ENCODE measurements around the gene RAB41.

Gene RAB41

DNA sequence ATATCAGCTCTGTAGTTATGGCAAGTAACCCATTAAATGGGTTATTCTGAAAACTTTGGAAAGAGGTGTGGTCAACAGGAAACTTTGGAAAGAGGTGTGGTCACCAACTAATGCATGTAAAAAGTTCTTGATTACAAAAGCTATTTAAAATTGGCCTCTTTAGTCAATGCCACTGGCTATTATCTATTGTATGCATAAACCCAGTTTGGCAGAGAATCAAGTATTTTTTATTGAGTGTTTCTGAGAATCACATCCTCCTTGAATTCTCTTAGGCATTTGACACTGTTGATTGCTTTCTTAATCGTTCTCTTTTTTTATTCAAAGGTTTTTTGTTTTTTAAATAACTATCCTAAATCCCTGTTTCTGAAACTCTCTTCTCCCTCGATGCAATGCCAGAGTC, 29.5 kb upstream of the RAB41 start:
- no peak overlapping the region for H3K4me3 ChIP-seq (ENCODE audit: control insufficient read depth, low read depth, low read length)
- DNase-seq (ENCODE audit: low read depth): no peak
- no peak for TF ChIP-seq CTCF (IDR thresholded peaks at IDR 0.05; ENCODE audit: control insufficient read depth, insufficient read depth, low read depth, low read length, missing control alignments)

GRCh38 chrX:70253377-70254062, 28.5 kb upstream of the RAB41 start:
- no peak overlapping the region for H3K4me3 ChIP-seq (ENCODE audit: control insufficient read depth, low read depth, low read length)
- DNase-seq (ENCODE audit: low read depth): no peak
- TF ChIP-seq CTCF (IDR thresholded peaks at IDR 0.05; ENCODE audit: control insufficient read depth, insufficient read depth, low read depth, low read length, missing control alignments): no peak

DNA sequence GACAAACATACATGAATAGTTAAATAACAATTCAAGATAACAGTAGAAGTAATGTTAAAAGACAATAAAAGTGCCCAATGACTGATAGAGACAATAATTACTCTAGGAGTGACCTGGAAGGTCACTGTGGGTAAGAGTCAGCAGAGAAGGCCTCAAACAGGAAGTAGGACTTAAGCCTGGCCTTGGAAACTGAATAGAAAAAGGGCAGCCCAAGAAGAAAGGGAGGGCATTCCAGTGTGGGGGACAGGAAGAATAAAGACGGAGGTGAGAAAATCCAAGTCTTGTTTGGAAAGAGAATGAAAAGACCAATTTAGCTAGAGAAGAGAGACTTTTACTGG, 27.9 kb upstream of the RAB41 start:
- TF ChIP-seq CTCF (IDR thresholded peaks at IDR 0.05; ENCODE audit: control insufficient read depth, insufficient read depth, low read depth, low read length, missing control alignments): no peak

DNA sequence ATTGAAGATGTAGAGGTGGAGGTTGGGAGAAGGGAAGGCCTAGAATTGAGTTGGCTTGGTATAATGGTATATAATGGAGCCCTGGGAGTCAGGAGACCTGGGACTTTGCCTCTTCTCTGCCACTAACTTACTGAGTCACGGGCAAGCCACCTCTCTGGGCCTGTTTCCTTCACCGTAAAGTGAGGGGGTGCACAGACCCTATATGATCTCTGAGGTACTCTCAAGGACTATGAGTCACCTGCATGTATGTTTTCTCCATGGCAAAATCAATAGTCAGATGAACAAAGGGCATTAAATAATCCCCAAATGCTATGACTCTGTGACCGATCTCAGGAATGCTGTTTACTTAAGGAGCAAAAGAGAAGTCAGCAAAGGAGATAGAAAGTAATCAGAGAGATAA, 27.1 kb upstream of the RAB41 start:
- TF ChIP-seq CTCF (IDR thresholded peaks at IDR 0.05; ENCODE audit: control insufficient read depth, insufficient read depth, low read depth, low read length, missing control alignments): no peak
- no peak for DNase-seq (ENCODE audit: low read depth)
- H3K4me3 ChIP-seq (ENCODE audit: control insufficient read depth, low read depth, low read length): no peak overlapping the region

More for the DNA sequence above, 27.9 kb upstream of the RAB41 start:
- DNase-seq (ENCODE audit: low read depth): no peak
- H3K4me3 ChIP-seq (ENCODE audit: control insufficient read depth, low read depth, low read length): no peak overlapping the region

DNA sequence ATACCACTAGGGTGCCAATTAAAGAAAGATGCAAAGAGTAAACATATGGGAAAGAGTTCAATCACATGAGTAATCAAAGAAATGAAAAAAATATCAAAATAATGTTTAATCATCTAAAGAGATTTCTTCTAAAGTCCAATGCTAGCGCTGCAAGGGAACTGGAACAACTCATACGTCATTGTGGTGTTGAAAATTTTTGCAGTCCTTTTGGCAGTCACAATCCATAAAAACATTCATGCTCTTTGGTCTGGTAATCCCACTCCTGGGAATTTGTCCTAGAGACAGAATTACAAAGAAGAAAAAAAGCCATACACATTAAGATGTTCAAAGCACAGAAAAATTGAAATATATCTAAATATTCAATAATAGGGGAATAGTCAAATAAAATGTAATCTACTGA, 26.5 kb upstream of the RAB41 start:
- no peak for DNase-seq (ENCODE audit: low read depth)
- no peak for TF ChIP-seq CTCF (IDR thresholded peaks at IDR 0.05; ENCODE audit: control insufficient read depth, insufficient read depth, low read depth, low read length, missing control alignments)
- H3K4me3 ChIP-seq (ENCODE audit: control insufficient read depth, low read depth, low read length): no peak overlapping the region

DNA sequence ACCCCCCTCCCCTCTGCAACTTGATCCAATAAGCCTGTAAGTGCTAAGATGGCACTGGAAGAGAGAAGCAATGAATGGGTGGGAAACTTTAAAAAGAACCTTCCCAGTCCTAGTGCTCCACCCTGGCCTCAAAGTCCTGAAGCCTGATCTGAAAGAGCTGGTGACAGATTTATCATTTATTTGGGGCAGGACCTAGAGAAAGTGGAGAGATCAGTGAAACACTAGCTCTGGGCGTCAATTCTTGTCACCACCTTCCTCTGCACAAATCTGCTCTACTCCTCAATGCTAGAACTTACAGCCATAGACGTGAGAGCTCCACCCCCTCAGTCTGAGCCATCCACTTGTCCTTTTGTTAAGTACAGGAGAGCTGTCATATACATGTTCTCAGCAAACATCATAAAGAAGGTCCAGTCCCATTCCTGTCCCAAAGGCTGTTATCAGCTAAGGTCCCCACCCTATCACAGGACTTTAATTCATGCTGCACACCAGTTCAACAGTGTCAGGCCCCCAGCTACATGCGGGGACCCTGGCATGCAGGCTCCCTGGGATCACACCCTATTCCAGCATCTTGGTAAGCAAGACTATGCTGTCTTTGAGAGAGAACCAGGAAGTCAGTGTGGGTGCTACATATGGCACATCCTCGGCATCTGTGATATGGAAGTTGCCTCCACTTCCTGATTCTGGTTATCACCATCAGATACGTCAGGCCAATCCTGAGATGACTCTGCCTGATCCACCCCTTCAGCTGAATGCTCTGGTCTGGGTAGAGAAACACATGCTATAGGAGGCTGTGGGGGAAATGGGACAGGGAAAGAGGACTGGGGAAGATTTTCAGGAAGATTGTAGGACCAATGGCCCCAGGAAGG, 24.3 kb upstream of the RAB41 start:
- no peak overlapping the region for H3K4me3 ChIP-seq (ENCODE audit: control insufficient read depth, low read depth, low read length)
- DNase-seq (ENCODE audit: low read depth): no peak
- TF ChIP-seq CTCF (IDR thresholded peaks at IDR 0.05; ENCODE audit: control insufficient read depth, insufficient read depth, low read depth, low read length, missing control alignments): no peak

All from AG09309 (cell line).